Fibroblast of the aortic adventitia (primary cell): ENCODE results near the gene HRH4. TPM values are rescaled to one million over a fixed set of nuclear protein-coding genes. Genes with fewer than 3 reads are reported as not detected.
A peak's percentile ranks its signal among the peaks of the same experiment; 100 is the strongest.

Source experiments
- DNase-seq: peaks from one replicate; pipeline ENCODE4 v3.0.0-alpha.2; 2010; ENCODE audit warnings: low read depth
- H3K4me3 ChIP-seq: 2 replicates; pipeline ENCODE4 v1.5.1; 2011; ENCODE audit warnings: low read depth, mild to moderate bottlenecking, control low read depth, low read length, moderate library complexity
- total RNA-seq: library from RNA; depleted of rRNA; stranded (reverse); fragments of >200 nt; gene quantifications from 2 replicates; pipeline ENCODE4 v1.2.3, GENCODE V29; 2012; ENCODE audit warnings: low replicate concordance
- TF ChIP-seq, protein P1 (sequence below): IDR thresholded peaks from 2 replicates; pipeline ENCODE4 v1.5.1; 2011; ENCODE audit warnings: mild to moderate bottlenecking, low read length, control low read depth, inconsistent platforms; ENCODE audit not compliant: insufficient read depth

The HRH4 gene
- total RNA-seq, 1 donor, result under 0.01 TPM

- TF ChIP-seq, protein P1, sequence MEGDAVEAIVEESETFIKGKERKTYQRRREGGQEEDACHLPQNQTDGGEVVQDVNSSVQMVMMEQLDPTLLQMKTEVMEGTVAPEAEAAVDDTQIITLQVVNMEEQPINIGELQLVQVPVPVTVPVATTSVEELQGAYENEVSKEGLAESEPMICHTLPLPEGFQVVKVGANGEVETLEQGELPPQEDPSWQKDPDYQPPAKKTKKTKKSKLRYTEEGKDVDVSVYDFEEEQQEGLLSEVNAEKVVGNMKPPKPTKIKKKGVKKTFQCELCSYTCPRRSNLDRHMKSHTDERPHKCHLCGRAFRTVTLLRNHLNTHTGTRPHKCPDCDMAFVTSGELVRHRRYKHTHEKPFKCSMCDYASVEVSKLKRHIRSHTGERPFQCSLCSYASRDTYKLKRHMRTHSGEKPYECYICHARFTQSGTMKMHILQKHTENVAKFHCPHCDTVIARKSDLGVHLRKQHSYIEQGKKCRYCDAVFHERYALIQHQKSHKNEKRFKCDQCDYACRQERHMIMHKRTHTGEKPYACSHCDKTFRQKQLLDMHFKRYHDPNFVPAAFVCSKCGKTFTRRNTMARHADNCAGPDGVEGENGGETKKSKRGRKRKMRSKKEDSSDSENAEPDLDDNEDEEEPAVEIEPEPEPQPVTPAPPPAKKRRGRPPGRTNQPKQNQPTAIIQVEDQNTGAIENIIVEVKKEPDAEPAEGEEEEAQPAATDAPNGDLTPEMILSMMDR, result no peak
- H3K4me3 ChIP-seq, result no peak overlapping the region
These were observed 16.6 kb upstream of the HRH4 start for GRCh38 chr18:24443870-24444269.

DNA sequence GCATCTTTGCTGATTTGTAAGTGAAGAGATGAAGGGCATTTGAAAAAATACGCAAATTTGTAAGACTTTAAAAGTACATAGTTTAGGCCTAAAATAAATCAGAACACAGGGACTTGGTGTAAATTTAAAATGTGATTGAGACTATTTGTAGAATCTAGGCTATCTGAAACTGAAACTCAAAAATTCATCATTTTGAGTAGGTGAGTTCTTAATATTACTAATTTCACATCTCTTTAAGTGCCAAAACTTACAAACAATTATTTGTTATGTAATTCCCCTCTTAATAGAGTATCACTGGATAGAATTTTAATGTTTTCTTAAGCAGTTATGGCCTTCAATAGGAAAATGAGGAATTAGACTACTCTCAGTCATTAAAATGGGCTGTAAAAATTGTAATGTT lies 14.0 kb upstream of the HRH4 start:
- DNase-seq, result no peak
- TF ChIP-seq, protein P1, result no peak
- H3K4me3 ChIP-seq, result no peak overlapping the region

More at GRCh38 chr18:24443870-24444269, 16.6 kb upstream of the HRH4 start:
- DNase-seq, result no peak

GRCh38 chr18:24446953-24447538 lies 13.4 kb upstream of the HRH4 start:
- no peak overlapping the region for H3K4me3 ChIP-seq
- TF ChIP-seq, protein P1, result no peak
- DNase-seq, result peak; percentile 4

DNA sequence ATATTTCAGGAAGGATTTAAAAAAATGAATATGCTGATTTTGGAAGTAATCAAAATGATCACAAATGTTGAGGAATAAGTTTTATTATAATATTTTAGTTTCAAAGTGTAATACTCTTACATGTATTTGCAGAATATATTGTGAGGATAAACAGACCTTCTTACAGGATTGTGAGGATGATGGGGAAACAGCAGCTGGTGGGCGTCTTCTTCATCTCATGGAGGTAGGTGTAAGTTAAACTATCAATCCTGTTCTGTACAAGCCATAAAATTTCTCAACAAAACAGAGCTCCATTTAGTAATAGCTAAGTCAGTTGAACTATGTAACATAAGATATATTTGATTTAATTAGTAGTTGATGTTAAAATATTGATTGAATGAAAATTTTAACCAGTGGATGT lies 12.5 kb upstream of the HRH4 start:
- TF ChIP-seq, protein P1, result no peak
- H3K4me3 ChIP-seq, result no peak overlapping the region
- no peak for DNase-seq

DNA sequence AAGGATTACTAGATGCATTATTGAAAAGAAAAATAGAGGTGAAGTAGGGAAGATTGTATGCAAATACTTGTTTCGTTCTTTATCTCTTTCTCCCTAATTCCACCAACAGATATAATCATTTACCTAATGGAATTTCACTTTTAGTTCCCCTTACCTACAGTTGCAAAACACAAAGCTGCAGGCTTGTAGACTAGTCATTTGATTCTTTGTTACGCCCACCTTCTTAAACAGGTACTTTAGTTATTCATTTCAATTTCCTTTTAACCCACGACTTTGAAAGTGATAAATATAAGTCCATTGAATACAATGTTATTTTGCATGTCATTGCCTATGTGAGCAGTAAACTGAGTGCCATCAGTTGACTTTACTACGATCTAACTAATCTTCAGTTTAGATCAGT lies 3.9 kb upstream of the HRH4 start:
- no peak overlapping the region for H3K4me3 ChIP-seq
- TF ChIP-seq, protein P1, result no peak
- DNase-seq, result no peak

DNA sequence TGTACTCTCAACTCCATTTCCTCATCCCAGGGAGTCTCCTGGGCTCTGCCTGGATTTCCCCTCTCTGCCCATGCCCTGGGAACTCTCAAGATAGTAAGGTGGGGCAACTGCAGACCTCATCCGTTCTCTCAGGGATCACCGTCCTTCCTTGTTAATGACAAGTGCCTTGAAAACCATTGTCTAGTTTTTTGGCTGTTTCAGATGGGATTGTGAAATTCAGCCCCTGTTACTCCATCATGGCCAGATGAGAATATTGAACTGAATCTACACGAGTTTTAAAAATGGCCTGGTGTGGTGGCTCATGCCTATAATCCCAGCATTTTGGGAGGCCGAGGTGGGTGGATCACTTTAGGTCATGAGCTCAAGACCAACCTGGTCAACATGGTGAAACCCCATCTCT lies 665 bp upstream of the HRH4 start:
- DNase-seq, result no peak
- TF ChIP-seq, protein P1, result no peak
- no peak overlapping the region for H3K4me3 ChIP-seq

DNA sequence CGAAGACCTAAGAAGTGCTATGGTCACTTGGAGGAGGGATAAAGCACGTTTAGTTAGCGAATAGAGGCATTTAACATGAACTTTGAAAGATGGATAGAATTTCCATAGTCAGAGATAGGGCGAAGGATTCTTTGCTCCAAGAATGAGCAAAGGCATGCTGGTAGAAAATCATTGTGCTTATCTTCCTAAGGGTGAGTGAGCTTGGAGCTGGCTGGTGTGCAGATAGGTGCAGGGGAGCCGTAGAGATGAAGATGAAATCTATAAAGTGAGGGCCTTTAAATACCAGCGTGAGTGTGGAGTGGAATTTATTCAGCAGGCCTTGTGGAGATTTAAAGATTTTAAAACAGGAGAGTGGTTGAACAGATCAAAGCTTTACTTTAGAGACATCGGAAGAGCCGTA lies 1.6 kb downstream of the HRH4 start:
- TF ChIP-seq, protein P1, result no peak
- no peak overlapping the region for H3K4me3 ChIP-seq
- DNase-seq, result no peak
